ENCODE measurements around the gene NLGN2.

The NLGN2 gene

DNA sequence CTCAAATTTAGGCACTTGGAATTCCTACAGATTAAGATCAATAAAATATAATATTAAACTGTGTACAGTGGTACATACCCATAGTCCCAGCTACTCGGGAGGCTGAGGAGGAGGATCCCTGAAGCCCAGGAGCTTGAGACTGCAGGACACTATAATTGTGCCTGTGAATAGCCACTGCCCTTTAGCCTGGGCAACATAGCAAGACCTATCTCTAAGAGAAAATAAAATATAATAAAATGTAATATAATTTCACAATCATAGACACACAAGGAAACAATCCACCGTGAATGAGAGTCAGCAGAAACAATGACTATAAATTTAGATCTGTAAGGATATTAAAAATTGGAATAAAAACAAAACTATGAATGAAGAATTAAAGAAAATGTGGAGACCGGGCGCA lies 36.8 kb upstream of the NLGN2 start:
- no peak overlapping the region for H3K4me3 ChIP-seq (ENCODE audit: low read depth, low read length)
- TF ChIP-seq, protein P1, sequence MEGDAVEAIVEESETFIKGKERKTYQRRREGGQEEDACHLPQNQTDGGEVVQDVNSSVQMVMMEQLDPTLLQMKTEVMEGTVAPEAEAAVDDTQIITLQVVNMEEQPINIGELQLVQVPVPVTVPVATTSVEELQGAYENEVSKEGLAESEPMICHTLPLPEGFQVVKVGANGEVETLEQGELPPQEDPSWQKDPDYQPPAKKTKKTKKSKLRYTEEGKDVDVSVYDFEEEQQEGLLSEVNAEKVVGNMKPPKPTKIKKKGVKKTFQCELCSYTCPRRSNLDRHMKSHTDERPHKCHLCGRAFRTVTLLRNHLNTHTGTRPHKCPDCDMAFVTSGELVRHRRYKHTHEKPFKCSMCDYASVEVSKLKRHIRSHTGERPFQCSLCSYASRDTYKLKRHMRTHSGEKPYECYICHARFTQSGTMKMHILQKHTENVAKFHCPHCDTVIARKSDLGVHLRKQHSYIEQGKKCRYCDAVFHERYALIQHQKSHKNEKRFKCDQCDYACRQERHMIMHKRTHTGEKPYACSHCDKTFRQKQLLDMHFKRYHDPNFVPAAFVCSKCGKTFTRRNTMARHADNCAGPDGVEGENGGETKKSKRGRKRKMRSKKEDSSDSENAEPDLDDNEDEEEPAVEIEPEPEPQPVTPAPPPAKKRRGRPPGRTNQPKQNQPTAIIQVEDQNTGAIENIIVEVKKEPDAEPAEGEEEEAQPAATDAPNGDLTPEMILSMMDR (IDR thresholded peaks at IDR 0.05; ENCODE audit: insufficient read depth, low read depth, low read length, missing control alignments): no peak
- no peak for DNase-seq (ENCODE audit: low read depth)

DNA sequence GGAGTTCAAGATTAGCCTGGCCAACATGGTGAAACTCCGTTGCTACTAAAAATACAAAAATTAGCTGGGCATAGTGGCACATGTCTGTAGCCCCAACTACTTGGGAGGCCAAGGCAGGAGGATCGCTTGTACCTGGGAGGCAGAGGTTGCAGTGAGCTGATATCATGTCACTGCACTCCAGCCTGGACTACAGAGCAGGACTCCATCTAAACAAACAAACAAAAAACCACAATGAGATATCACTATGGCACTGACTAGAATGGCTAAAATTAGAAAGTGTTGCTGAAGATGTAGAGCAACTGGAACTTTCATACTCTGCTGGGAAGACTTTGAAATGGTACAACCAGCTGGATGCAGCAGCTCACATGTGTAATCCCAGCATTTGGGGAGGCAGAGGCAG lies 33.3 kb upstream of the NLGN2 start:
- TF ChIP-seq, protein P1 (IDR thresholded peaks at IDR 0.05; ENCODE audit: insufficient read depth, low read depth, low read length, missing control alignments): no peak
- no peak for DNase-seq (ENCODE audit: low read depth)
- H3K4me3 ChIP-seq (ENCODE audit: low read depth, low read length): no peak overlapping the region

DNA sequence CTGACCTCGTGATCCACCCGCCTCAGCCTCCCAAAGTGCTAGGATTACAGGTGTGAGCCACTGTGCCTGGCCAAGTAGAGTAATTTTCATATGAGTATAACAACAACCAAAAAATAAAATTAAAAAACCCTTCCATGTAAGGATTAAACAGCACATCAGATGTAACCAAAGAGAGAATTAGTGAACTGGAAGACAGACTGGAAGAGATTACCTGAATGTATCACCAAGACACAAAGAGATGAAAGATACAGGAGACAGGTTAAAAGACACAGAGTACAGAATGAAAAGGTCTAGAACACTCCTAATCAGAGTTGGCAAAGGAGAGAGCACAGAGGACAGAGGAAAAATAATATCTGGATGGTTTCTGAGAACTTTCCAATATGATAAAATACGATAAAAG lies 28.5 kb upstream of the NLGN2 start:
- TF ChIP-seq, protein P1 (IDR thresholded peaks at IDR 0.05; ENCODE audit: insufficient read depth, low read depth, low read length, missing control alignments): no peak
- H3K4me3 ChIP-seq (ENCODE audit: low read depth, low read length): no peak overlapping the region
- DNase-seq (ENCODE audit: low read depth): no peak

DNA sequence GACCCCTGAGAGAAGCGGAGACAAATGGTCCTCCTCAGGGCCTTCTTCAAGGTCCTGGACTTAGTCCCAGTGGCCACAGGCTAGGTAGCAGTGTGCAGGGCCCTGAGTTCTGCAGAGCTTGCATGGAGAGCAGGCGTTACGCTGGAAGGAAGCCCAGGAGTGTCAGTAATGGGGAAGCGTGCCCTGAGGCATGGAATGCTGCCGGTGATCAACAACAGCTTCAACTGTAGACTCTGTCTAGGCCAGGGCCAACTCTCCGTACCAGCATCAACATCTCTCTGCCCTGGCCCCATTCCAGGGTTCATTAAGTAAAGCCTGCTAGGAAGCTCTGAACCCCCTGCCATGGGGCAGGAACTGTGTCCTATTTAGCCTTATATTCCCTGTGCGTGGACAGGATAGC lies 27.3 kb upstream of the NLGN2 start:
- H3K4me3 ChIP-seq (ENCODE audit: low read depth, low read length): no peak overlapping the region
- TF ChIP-seq, protein P1 (IDR thresholded peaks at IDR 0.05; ENCODE audit: insufficient read depth, low read depth, low read length, missing control alignments): no peak
- no peak for DNase-seq (ENCODE audit: low read depth)

DNA sequence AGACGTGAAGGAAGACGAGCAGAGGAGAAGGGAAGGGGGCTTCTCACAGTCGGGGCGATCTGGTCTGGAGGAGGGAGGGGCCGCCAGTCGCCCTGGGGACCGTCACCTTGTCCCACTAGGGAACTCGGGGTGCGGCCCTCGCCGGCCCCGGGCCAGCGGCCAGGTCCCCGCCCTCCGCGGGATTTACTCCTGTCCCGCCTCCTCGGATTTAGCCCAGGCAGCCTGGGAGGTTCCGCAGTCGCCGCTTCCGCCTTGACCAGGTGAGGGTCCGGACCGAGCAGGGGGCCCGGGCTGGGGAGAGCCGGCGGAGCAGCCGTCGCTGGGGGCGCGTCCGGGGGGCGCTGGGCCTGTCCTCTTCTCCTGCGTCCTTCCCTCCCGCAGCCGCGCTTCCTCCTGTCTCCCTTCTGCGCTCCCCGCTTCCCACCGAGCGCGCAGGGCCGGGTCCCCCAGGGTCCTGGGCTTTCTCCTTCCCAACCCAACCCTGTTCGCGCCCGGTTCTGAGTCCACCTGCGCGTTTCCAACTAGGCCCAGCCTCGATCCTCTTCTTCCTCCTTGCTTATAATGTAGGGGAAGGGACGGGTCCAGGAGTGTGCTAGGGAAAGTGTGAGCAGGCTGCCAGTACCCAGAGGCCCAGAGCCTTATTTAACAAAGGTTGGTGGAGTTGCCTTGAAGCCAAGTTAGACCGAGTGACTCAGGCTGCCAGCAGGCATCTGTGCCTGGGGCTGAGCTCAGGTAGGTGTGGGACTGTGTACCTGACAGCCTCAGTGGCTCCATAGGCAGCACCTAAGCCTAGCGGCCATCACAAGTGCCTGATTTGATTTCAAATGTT lies 26.6 kb upstream of the NLGN2 start, which contains the start of gene TNK1:
Gene TNK1, plus strand, starts transcription at position 235 of the 829 bp plus-strand sequence. CDS start 1,838 bp downstream, outside the sequence.
- DNase-seq (ENCODE audit: low read depth): no peak
- TF ChIP-seq, protein P1 (IDR thresholded peaks at IDR 0.05; ENCODE audit: insufficient read depth, low read depth, low read length, missing control alignments): no peak
- no peak within 1 kb of the TSS for H3K4me3 ChIP-seq (ENCODE audit: low read depth, low read length)

DNA sequence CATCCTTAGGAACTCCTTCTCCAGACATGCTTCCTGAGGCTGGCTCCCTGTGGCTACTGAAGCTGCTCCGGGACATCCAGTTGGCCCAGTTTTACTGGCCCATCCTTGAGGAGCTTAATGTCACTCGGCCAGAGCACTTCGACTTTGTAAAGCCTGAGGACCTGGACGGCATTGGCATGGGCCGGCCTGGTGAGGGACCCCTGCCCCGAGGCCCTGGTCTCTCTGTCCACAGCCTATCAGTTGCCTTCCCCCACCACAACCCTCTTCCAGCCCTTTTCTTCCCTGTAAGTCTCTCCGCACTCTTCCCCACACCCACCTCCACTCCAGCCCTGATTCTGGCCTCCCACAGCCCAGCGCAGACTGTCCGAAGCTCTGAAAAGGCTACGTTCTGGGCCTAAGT lies 24.7 kb upstream of the NLGN2 start:
- TF ChIP-seq, protein P1 (IDR thresholded peaks at IDR 0.05; ENCODE audit: insufficient read depth, low read depth, low read length, missing control alignments): no peak
- no peak overlapping the region for H3K4me3 ChIP-seq (ENCODE audit: low read depth, low read length)
- no peak for DNase-seq (ENCODE audit: low read depth)

DNA sequence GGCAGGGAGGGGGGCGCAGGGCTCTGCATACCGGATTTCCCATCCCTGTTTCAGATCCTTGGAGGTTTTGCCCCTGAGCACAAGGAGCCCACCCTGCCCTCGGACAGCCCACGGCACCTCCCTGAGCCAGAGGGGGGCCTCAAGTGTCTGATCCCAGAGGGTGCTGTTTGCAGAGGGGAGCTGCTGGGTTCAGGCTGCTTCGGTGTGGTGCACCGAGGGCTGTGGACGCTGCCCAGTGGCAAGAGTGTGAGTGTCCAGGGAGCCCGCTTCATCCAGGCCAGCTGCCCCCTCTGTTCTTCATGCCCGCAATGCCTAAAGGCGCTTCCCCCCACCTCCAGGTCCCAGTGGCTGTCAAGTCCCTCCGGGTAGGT lies 24.3 kb upstream of the NLGN2 start:
- peak overlapping the region; percentile 66 for H3K4me3 ChIP-seq (ENCODE audit: low read depth, low read length)
- DNase-seq (ENCODE audit: low read depth): no peak
- TF ChIP-seq, protein P1 (IDR thresholded peaks at IDR 0.05; ENCODE audit: insufficient read depth, low read depth, low read length, missing control alignments): no peak
